WTC11 (cell line): ENCODE data around the gene RSPH9. TPM values are rescaled to one million over a fixed set of nuclear protein-coding genes. Genes with fewer than 3 reads are reported as not detected.

ENCODE experiments used
- ATAC-seq: fragments of 200-7000 bp; cut with Tn5 transposase; 2 replicates; pipeline ENCODE4 v1.10.0; 2021; ENCODE audit warnings: mild to moderate bottlenecking, moderate library complexity
- CTCF ChIA-PET: fragments of 300-600 bp; sonication (Branson Sonifier 250); formaldehyde crosslinking; loops from one replicate; lab custom pipeline; 2021; ENCODE audit warnings: antibody characterized with exemption; lab: Charles Lee
- POLR2A ChIA-PET: fragments of 350-600 bp; sonication (Branson Sonifier 250); formaldehyde crosslinking; loops from one replicate; lab custom pipeline; 2021; ENCODE audit warnings: antibody characterized with exemption; lab: Charles Lee
- DNase-seq: peaks from one replicate; pipeline ENCODE4 v3.0.0; 2021; ENCODE audit warnings: low spot score
- H3K27ac Mint-ChIP-seq: 2 replicates; pipeline ENCODE4 v1.8.0; 2021; ENCODE audit warnings: mixed read lengths
- H3K27me3 Mint-ChIP-seq: 2 replicates; pipeline ENCODE4 v1.8.0; 2021; ENCODE audit warnings: low read depth, mild to moderate bottlenecking, moderate library complexity, mixed read lengths
- H3K36me3 Mint-ChIP-seq: 2 replicates; pipeline ENCODE4 v1.8.0; 2021; ENCODE audit warnings: mixed read lengths
- H3K4me1 Mint-ChIP-seq: 2 replicates; pipeline ENCODE4 v1.8.0; 2022; ENCODE audit warnings: mixed read lengths
- H3K4me3 Mint-ChIP-seq: 2 replicates; pipeline ENCODE4 v1.8.0; 2021; ENCODE audit warnings: mild to moderate bottlenecking, moderate library complexity, mixed read lengths
- H3K9me3 Mint-ChIP-seq: 2 replicates; pipeline ENCODE4 v1.8.0; 2021; ENCODE audit warnings: mixed read lengths
- EMX1 ChIP-seq: fragments of 250-450 bp; sonication (Bioruptor Pico); IDR thresholded peaks from 2 replicates; pipeline ENCODE4 v1.8.0; 2021; ENCODE audit warnings: mild to moderate bottlenecking
- GTF2I ChIP-seq: fragments of 250-450 bp; sonication (Bioruptor Pico); conservative IDR thresholded peaks from 2 replicates; pipeline ENCODE4 v1.4.0; 2021; ENCODE audit warnings: mild to moderate bottlenecking
- IRF2 ChIP-seq: sonication (generic); formaldehyde crosslinking; IDR thresholded peaks from 2 replicates; pipeline ENCODE4 v1.8.0; 2022; ENCODE audit warnings: low read depth, missing genetic modification reagents, borderline replicate concordance
- JUN ChIP-seq: sonication (generic); formaldehyde crosslinking; IDR thresholded peaks from 2 replicates; pipeline ENCODE4 v1.8.0; 2023; ENCODE audit warnings: mild to moderate bottlenecking, missing genetic modification reagents
- NFATC4 ChIP-seq: fragments of 250-450 bp; sonication (Bioruptor Pico); IDR thresholded peaks from 2 replicates; pipeline ENCODE4 v1.9.0; 2021; ENCODE audit warnings: mild to moderate bottlenecking
- NFE2L1 ChIP-seq: sonication (generic); formaldehyde crosslinking; IDR thresholded peaks from 2 replicates; pipeline ENCODE4 v1.8.1; 2023; ENCODE audit warnings: missing genetic modification reagents
- NR2C2 ChIP-seq: sonication (generic); formaldehyde crosslinking; IDR thresholded peaks from 2 replicates; pipeline ENCODE4 v1.8.0; 2022; ENCODE audit warnings: mild to moderate bottlenecking, missing genetic modification reagents
- OVOL2 ChIP-seq: fragments of 250-450 bp; sonication (Bioruptor Pico); IDR thresholded peaks from 2 replicates; pipeline ENCODE4 v1.9.0; 2021; ENCODE audit warnings: mild to moderate bottlenecking, borderline replicate concordance
- SP1 ChIP-seq: sonication (generic); formaldehyde crosslinking; conservative IDR thresholded peaks from 2 replicates; pipeline ENCODE4 v1.8.1; 2022; ENCODE audit warnings: missing genetic modification reagents
- ZNF121 ChIP-seq: sonication (generic); formaldehyde crosslinking; IDR thresholded peaks from 2 replicates; pipeline ENCODE4 v1.8.0; 2023; ENCODE audit warnings: missing genetic modification reagents
- ZNF396 ChIP-seq: fragments of 250-450 bp; sonication (Bioruptor Pico); IDR thresholded peaks from 2 replicates; pipeline ENCODE4 v1.8.0; 2021; ENCODE audit warnings: mild to moderate bottlenecking, moderate library complexity, borderline replicate concordance
- total RNA-seq: library from RNA; stranded (reverse); gene quantifications from 3 replicates; pipeline ENCODE4 v1.2.3, GENCODE V29; 2021
- TF ChIP-seq, protein P1 (sequence below): fragments of 200-600 bp; IDR thresholded peaks from 2 replicates; pipeline ENCODE4 v1.8.0; 2022; ENCODE audit warnings: antibody characterized with exemption
- TF ChIP-seq, protein P2 (sequence below): sonication (generic); formaldehyde crosslinking; IDR thresholded peaks from 2 replicates; pipeline ENCODE4 v1.8.0; 2022; ENCODE audit warnings: mild to moderate bottlenecking, missing genetic modification reagents
- TF ChIP-seq, protein P3 (sequence below): sonication (generic); formaldehyde crosslinking; IDR thresholded peaks from 2 replicates; pipeline ENCODE4 v1.8.0; 2022; ENCODE audit warnings: mild to moderate bottlenecking, missing genetic modification reagents
- TF ChIP-seq, protein P4 (sequence below): sonication (generic); formaldehyde crosslinking; IDR thresholded peaks from 2 replicates; pipeline ENCODE4 v1.8.1; 2023; ENCODE audit warnings: mild to moderate bottlenecking, missing genetic modification reagents
- TF ChIP-seq, protein P5 (sequence below): sonication (generic); formaldehyde crosslinking; IDR thresholded peaks from 2 replicates; pipeline ENCODE4 v1.8.1; 2023; ENCODE audit warnings: mild to moderate bottlenecking, missing genetic modification reagents, moderate library complexity

Gene RSPH9
- total RNA-seq, 1 experiment from 2014 or later: 0.35 TPM

DNA sequence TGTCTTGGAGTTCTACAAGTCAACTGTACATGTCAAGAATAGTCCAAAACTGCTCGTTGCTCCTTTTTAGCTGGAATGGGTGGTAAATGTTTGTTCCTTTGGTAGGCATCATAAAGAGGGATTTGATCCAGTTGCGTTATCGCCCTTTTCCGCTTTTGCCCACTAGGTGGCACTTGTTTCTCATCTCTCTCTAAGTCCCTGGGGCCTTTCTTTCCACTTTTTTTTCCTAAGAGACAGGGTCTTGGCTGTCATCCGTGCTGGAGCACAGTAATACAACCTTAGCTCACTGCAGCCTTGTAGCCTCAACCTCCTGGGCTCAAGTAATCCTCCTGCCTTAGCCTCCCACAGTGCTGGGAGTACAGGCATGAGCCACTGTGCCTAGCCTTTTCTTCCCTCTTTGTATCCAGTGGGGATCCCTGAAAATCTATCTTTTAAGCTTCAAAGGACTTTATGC, 36.5 kb upstream of the RSPH9 start:
- no peaks in the 10 kb centered on the region for H3K9me3 Mint-ChIP-seq
- no peak overlapping the region for H3K4me3 Mint-ChIP-seq
- POLR2A ChIA-PET: no interaction called here
- peak; percentile 84 for ATAC-seq
- H3K27ac Mint-ChIP-seq: peak overlapping the region; percentile 48; the same call in 1 of the 2 replicates
- DNase-seq: peak; percentile 79
- TF ChIP-seq GTF2I (CRISPR knock-in tag) (0 out of 2 replicates have a peak, but pooled peaks have one; percentile 9), JUN (CRISPR knock-in tag) (no peak)
- TF ChIP-seq, protein P1, sequence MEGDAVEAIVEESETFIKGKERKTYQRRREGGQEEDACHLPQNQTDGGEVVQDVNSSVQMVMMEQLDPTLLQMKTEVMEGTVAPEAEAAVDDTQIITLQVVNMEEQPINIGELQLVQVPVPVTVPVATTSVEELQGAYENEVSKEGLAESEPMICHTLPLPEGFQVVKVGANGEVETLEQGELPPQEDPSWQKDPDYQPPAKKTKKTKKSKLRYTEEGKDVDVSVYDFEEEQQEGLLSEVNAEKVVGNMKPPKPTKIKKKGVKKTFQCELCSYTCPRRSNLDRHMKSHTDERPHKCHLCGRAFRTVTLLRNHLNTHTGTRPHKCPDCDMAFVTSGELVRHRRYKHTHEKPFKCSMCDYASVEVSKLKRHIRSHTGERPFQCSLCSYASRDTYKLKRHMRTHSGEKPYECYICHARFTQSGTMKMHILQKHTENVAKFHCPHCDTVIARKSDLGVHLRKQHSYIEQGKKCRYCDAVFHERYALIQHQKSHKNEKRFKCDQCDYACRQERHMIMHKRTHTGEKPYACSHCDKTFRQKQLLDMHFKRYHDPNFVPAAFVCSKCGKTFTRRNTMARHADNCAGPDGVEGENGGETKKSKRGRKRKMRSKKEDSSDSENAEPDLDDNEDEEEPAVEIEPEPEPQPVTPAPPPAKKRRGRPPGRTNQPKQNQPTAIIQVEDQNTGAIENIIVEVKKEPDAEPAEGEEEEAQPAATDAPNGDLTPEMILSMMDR: peak; percentile 76
- H3K36me3 Mint-ChIP-seq: peaks cover 30% of the 10 kb centered on the region
- no peaks in the 10 kb centered on the region for H3K4me1 Mint-ChIP-seq
- no peaks in the 10 kb centered on the region for H3K27me3 Mint-ChIP-seq
- CTCF ChIA-PET: interaction anchor here (0.7 to 2.0 kb wide), 15 partner anchors 8 to 471 kb away, joined by 3 to 14 read pairs (median 4); partner anchors contain the start of genes GTPBP2, MAD2L1BP, POLR1C and RSPH9

DNA sequence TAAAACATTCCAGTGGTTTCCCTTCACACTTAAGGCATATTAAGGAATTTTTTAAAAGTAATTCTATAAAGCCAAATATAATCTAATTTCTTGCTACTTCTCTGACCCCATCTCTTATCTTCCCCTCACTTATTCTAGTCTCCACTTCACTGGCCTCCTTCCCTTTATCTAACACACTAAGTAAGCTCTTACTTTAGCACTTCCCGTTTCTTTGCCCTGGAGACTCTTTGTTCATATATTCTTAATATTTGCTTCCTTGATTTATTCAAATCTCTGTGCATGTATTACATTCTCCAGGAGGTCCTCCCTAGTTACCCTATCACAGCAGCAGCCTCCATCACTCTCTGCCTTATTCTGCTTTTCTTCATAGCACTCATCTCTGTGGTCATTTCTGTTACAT, 36.0 kb upstream of the RSPH9 start:
- TF ChIP-seq NR2C2 (no peak), NFATC4 (CRISPR knock-in tag) (no peak)
- Mint-ChIP-seq H3K27me3 (no peaks in the 10 kb centered on the region), H3K9me3 (no peaks in the 10 kb centered on the region), H3K36me3 (peaks cover 34% of the 10 kb centered on the region), H3K27ac (no peak overlapping the region), H3K4me1 (no peaks in the 10 kb centered on the region), H3K4me3 (no peak overlapping the region)
- no peak for DNase-seq
- CTCF ChIA-PET: interaction anchor here (0.7 to 2.0 kb wide), 14 partner anchors 9 to 470 kb away, joined by 3 to 14 read pairs (median 4); partner anchors contain the start of genes GTPBP2, MAD2L1BP, POLR1C and RSPH9
- ATAC-seq: no peak
- POLR2A ChIA-PET: no interaction called here

DNA sequence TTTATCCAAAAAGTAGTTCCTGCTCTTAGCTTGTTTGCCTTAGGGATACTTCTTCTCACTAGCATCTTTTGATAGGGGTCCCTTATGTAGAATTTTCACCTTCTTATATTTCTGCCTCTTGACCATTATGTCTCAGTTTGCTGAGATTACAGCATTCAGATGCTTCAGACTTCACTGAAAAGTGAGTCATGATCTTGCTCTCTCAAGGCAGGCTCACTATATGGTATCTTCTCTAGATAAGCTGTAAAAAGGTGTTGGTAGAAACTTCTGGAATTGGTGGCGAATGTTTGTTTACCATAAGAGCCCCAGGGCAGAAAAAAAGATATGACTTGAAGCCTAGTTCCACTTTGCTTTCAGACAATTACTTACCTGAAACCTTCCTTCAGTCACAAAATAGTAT, 35.4 kb upstream of the RSPH9 start:
- DNase-seq: no peak
- Mint-ChIP-seq H3K27ac (no peak overlapping the region), H3K9me3 (no peaks in the 10 kb centered on the region), H3K36me3 (peaks cover 34% of the 10 kb centered on the region), H3K27me3 (no peaks in the 10 kb centered on the region), H3K4me3 (no peak overlapping the region)
- no peak for ATAC-seq
- no peak for TF ChIP-seq NFE2L1 (CRISPR knock-in tag)
- TF ChIP-seq NFATC4 (CRISPR knock-in tag): no peak
- TF ChIP-seq ZNF121: no peak
- TF ChIP-seq ZNF396: no peak
- TF ChIP-seq, protein P2, sequence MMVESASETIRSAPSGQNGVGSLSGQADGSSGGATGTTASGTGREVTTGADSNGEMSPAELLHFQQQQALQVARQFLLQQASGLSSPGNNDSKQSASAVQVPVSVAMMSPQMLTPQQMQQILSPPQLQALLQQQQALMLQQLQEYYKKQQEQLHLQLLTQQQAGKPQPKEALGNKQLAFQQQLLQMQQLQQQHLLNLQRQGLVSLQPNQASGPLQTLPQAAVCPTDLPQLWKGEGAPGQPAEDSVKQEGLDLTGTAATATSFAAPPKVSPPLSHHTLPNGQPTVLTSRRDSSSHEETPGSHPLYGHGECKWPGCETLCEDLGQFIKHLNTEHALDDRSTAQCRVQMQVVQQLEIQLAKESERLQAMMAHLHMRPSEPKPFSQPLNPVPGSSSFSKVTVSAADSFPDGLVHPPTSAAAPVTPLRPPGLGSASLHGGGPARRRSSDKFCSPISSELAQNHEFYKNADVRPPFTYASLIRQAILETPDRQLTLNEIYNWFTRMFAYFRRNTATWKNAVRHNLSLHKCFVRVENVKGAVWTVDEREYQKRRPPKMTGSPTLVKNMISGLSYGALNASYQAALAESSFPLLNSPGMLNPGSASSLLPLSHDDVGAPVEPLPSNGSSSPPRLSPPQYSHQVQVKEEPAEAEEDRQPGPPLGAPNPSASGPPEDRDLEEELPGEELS (CRISPR knock-in tag): no peak
- no peak for TF ChIP-seq OVOL2 (CRISPR knock-in tag)
- TF ChIP-seq, protein P3, sequence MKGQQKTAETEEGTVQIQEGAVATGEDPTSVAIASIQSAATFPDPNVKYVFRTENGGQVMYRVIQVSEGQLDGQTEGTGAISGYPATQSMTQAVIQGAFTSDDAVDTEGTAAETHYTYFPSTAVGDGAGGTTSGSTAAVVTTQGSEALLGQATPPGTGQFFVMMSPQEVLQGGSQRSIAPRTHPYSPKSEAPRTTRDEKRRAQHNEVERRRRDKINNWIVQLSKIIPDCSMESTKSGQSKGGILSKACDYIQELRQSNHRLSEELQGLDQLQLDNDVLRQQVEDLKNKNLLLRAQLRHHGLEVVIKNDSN: no peak
- TF ChIP-seq, protein P4, sequence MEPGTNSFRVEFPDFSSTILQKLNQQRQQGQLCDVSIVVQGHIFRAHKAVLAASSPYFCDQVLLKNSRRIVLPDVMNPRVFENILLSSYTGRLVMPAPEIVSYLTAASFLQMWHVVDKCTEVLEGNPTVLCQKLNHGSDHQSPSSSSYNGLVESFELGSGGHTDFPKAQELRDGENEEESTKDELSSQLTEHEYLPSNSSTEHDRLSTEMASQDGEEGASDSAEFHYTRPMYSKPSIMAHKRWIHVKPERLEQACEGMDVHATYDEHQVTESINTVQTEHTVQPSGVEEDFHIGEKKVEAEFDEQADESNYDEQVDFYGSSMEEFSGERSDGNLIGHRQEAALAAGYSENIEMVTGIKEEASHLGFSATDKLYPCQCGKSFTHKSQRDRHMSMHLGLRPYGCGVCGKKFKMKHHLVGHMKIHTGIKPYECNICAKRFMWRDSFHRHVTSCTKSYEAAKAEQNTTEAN: no peak
- TF ChIP-seq, protein P5, sequence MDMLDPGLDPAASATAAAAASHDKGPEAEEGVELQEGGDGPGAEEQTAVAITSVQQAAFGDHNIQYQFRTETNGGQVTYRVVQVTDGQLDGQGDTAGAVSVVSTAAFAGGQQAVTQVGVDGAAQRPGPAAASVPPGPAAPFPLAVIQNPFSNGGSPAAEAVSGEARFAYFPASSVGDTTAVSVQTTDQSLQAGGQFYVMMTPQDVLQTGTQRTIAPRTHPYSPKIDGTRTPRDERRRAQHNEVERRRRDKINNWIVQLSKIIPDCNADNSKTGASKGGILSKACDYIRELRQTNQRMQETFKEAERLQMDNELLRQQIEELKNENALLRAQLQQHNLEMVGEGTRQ (CRISPR knock-in tag): no peak
- TF ChIP-seq SP1 (CRISPR knock-in tag): no peak
- TF ChIP-seq IRF2 (CRISPR knock-in tag): no peak
- TF ChIP-seq EMX1 (CRISPR knock-in tag): no peak
- TF ChIP-seq, all 79 proteins: peak for 0
- ChIA-PET POLR2A (no interaction called here), CTCF (interaction anchor here (0.8 to 1.6 kb wide), 4 partner anchors 9 to 465 kb away, joined by 3 to 12 read pairs (median 4); partner anchors contain the start of genes POLR1C and YIPF3)
- no peaks in the 10 kb centered on the region for H3K4me1 Mint-ChIP-seq
